Stimulated activated CD8-positive, alpha-beta memory T cell treated with anti-CD3 and anti-CD28 coated beads, Interleukin-15, amount 100 ng/mL, for 24 hours (primary cell): ENCODE data around the gene RGS11.
"Not testable (repeated sequence)": the region's sequence is repeated elsewhere in the genome, so short reads cannot be mapped to it uniquely, and the experiment has no call there.

Experiments used
- DNase-seq: peaks from one replicate; pipeline ENCODE4 v3.0.0-alpha.2; 2020; ENCODE audit warnings: low read depth

RGS11 gene

DNA sequence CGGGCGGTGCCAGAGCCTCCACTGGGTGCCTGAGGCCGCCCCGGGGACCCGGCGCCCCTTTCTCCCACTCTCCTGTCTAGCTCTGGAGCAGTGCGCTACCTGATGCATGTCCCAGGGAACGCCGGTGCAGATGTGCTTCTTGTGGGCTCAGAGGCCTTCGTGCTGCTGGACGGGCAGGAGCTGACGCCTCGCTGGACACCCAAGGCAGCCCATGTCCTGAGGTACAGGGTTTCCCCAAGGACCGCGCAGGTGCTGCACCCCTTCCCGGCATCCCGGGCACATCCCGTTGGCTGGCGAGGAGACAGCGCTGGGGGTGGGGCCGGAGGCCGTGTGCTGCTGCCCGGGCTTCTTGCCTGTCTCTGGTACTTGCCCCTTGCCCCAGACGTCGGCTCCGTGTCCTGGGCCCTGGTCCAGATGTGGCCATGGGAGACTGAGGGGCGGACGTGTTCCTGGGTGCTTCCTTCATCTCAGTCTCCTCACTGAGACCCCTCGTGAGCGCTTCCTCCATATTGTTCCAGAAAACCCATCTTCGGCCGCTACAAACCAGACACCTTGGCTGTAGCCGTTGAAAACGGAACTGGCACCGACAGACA, 12.5 kb downstream of the RGS11 start:
- DNase-seq = no peak

DNA sequence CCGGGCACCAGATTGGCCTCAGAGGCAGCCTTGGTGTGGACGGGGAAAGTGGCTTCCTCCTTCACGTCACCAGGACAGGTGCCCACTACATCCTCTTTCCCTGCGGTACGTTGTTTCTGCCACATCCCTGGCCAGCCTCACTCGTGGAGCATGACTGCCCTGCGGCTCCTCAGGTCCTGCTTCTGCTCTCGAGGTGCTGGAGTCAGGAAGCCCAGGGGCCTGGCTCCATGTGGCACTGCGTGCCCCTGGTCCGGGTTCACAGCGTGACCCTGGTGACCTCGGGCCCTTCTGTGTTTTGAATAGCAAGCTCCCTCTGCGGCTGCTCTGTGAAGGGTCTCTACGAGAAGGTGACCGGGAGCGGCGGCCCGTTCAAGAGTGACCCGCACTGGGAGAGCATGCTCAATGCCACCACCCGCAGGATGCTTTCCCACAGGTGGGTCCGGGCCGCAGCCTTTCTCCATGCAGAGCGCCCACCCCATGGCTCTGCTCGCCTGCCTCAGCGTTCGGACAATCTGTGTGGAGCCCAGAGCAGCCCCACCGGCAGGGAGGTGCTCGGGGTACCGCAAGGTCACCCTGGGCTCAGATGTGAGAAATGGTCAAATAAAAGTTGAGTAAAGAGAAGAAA, 13.5 kb downstream of the RGS11 start:
- DNase-seq = no peak

DNA sequence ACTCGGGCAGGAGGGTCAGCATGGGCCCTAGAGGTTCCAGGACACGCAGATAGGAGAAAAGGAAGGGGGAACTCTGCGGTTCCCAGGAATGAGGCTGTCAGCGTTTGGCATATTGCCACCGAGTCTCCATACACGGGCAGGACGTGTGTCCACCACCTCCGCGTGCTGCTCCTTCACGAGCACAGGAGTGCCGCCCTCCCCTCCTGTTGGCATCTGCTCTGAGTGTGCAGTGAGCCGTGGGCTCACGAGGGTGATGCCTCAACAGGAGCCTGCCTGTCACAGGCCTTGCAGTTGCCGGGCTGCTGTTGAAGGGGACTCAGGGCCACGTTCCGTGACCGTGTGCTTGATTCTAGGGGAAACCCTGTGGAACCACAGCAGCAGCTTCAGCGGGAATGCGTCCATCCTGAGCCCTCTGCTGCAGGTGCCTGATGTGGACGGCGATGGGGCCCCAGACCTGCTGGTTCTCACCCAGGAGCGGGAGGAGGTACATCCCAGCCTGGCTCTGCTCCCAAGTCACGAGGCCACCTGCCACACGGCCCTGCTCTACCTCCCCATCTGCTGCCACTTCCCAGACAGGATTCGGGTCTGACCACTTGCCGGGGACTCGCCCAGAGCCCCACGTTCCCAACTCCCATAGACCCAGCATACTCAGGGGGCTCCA, 14.6 kb downstream of the RGS11 start:
- DNase-seq = no peak

DNA sequence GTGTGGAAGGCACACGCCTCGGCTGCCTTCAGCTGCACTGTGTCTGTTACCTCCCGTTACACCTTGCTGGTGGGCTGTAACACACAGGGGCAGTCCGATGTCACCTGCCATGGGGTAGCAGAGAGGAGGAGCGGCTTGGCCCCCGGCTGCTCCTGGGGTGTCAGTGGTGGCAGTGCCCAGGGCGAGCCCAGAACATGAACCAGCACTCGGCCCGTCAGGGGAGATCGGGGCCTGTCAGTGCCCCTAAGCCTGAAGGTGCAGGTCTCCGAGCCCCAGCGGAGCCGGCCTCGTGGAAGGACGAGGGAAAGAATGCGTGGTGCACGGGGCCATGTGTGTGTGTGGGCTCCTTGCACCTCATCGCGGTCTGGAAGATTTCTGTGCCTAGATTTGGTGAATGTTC, 15.4 kb downstream of the RGS11 start:
- DNase-seq = no peak

DNA sequence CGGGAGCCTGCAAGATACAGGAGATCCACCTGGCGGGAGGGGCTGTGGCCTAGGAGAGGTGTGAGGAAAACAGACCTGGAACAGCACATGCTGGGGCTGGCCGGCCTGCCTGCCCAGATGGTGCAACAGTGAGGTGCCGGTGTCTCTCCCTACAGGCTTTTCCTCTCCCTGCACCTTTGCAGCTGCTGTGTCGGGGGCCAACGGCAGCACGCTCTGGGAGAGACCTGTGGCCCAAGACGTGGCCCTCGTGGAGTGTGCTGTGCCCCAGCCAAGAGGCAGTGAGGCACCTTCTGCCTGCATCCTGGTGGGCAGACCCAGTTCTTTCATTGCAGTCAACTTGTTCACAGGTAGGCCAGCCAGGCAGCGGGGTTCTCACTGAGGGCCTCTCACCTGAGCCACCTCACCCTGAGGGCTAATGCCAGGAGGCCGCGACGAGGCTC, 15.9 kb downstream of the RGS11 start:
- DNase-seq = no peak

DNA sequence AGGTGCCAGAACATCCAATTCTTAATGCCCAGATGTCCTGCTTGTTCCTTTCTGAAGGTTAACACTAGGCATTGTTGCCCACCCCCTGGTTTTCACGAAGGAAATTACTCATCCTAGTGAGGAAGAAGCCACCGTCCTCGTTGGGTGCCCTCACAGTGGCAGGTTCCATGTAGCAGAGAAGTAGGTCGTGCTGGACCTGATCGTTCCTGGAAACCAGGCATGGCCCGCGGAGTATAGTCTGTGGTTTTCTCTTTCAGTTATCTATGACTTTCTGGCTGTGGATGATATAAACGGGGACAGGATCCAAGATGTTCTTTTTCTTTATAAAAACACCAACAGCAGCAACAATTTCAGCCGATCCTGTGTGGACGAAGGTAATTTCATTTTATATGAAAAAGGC, 16.5 kb downstream of the RGS11 start:
- DNase-seq = no peak

DNA sequence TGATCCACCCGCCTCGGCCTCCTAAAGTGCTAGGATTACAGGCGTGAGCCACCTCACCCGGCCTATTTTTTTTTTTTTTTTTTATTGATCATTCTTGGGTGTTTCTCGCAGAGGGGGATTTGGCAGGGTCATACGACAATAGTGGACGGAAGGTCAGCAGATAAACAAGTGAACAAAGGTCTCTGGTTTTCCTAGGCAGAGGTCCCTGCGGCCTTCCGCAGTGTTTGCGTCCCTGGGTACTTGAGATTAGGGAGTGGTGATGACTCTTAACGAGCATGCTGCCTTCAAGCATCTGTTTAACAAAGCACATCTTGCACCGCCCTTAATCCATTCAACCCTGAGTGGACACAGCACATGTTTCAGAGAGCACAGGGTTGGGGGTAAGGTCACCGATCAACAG, 17.7 kb downstream of the RGS11 start:
- not testable (repeated sequence) for DNase-seq

DNA sequence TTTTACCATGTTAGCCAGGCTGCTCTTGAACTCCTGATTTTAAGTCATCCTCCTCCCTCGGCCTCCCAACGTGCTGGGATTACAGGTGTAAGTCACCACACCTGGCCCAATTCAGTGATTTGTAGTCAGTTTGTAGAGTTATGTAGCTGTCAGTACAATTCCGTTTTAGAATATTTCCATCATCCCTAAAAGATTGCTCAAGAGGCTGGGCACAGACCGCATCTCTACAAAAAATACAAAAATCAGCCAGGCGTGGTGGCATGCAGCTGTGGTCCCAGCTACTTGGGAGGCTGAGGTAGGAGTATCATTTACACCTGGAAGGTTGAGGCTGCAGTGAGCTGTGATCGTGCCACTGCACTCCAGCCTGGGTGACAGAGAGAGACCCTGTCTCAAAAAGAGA, 20.6 kb downstream of the RGS11 start:
- DNase-seq = no peak

DNA sequence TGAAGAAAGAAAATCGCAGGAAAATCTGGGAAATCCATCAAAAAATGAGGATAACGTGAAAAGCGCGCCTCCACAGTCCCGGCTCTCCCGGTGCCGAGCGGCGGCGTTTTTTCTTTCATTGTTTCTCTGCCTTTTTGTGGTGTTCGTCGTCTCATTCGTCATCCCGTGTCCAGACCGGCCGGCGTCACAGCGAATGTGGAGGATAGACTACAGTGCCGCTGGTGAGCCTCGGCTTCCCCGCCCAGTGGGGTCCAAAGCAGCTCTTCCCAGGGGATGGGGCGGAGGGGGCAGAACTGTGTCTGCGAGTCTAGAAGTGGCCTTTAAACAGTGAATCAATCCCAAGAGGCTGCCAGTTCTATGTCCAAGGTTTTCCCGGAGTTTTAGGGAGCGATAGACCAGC, 21.3 kb downstream of the RGS11 start:
- DNase-seq = no peak

DNA sequence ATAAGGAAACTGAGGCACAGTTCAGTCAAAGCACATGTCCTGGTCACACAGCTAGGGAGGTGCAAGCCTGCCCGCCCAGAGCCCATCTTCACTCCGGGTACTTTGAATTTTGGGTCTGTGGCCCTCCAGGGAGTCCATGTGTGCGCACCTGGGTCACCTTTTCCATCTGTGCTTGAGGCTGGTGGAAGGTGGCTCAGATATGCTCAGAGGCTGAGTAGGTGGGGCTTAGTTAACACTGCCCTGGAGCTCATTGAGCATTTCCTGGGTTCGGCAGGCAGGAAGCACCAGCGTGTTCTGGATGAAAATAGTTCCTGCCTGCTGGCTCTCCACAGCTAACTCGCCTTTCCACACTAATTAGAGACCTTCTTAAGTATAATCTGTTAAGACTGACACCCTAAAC, 21.9 kb downstream of the RGS11 start:
- DNase-seq = no peak

DNA sequence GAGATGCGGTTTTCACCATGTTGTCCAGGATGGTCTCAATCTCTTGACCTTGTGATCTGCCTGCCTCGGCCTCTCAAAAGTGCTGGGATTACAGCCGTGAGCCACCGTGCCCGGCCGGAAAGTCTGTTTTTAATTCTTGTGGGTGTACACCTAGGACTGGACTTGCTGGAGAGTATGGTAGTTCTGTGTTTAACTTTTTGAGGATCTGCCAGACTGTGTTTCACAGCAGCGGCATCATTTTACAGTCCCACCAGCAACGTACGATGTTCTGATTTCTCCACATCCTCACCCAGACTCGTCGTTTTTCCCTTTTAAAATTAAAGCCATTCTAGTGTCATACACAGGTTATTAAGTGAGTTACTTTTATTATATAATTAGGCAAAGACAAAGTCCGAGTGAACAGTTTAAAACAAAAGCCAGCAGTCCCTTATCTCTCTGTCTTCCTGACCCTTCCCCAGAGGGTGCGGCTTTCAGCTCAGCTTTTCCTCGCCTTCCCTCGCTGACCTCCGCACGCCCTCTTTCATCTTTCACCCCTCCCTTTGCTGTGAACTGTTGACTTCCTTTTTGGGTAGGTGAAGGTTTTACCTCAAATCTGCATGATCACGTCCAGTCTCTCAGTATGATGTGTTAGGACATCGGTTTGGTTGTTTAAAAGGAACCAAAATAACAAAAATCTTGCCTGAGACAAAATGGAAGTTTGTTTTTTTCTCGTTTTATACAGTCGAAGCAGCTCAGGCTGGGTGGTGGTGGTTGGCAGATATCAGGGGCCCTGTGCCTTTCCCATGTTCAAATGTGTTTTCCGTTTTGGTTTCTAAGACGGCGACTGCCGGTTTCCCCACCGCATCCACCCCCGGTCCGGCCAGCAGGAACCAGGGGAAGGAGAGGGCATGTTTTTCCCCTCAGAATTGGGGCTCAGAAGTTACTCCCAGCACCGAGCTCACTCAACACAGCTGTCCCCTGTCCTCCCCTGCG, 23.1 kb downstream of the RGS11 start:
- no peak for DNase-seq

DNA sequence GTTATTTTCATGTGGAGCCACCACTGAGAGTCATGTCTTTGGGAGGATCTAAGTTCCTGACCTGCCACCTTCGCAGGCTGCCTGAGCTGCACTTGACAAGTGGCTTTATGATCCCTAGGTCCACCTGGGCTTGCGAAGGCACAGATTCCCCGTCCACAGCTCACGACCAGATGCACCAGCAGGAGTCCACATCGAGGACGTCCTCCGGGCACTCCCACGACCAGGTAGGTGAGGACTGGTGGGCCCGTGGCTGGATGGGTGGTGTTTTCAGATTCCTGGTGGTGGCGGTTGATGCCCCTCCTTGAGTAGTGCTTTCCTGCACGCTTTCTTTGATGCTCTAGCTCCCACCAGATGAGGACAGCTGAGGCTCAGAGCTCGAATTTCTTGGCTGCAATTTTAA, 26.3 kb downstream of the RGS11 start:
- no peak for DNase-seq

DNA sequence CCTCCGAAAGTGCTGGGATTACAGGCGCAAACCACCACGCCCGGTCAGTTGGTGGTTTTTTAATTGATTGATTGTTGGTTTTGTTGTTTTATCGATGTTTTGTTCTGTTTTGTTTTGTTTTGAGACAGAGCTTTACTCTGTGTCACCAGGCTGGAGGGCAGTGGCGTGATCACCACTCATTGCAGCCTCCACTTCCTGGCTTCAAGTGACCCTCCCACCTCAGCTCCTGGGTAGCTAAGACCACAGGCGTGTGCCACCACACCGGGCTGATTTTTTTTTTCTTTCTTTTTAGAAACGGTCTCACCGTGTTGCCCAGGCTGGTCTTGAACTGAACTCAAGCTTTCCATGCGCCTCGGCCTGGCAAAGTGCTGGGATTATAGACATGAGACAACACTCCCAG, 28.7 kb downstream of the RGS11 start:
- no peak for DNase-seq

DNA sequence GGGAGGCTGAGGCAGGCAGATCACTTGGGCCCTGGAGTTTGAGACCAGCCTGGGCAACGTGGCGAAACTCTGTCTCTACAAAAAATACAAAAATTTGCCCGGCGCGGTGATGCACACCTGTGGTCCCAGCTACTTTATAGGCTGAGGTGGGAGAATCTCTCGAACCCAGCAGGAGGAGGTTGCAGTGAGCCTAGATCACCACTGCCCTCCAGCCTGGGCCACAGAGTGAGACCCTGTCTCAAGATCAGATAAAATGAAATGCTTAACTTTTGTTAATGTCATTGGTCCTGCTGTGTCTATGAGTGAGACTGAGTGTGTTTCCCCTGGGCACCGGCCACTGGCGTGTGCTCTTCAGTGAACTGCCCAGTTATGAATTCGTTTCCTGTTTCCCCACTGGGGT, 30.6 kb downstream of the RGS11 start:
- no peak for DNase-seq

DNA sequence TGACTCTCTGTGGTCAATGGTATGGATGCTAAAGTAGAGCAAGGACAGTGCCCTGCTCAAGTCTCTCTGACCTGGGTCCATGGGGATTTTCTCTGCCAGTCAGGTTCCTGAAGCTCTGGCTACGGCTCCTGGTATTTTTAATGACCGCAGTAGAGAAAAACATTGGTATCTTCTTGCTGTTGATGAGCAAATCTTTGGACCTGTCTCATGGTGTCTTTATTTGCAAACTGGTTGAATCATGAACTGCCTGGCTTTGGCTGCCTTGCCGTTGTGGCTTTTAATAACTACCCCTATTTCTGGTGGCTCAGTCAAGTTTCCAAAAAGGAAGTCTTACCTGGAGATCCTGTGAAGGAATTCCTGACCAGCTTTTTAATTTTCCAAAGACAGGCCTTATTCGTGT, 32.4 kb downstream of the RGS11 start:
- no peak for DNase-seq

DNA sequence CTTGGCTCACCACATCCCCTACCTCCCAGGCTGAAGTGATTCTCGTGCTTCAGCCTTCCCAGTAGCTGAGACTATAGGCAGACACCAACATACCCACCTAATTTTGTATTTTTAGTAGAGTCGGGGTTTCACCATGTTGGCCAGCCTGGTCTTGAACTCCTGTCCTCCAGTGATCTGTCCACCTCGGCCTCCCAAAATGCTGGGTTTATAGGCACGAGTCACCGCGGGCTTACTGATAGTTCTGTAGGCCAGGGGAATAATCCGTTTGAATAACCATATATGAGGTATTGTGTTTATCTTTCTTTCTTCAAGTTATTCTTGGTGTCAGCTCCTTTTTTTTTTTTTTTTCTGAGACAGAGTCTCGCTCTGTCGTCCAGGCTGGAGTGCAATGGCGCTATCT, 33.5 kb downstream of the RGS11 start:
- DNase-seq = no peak

DNA sequence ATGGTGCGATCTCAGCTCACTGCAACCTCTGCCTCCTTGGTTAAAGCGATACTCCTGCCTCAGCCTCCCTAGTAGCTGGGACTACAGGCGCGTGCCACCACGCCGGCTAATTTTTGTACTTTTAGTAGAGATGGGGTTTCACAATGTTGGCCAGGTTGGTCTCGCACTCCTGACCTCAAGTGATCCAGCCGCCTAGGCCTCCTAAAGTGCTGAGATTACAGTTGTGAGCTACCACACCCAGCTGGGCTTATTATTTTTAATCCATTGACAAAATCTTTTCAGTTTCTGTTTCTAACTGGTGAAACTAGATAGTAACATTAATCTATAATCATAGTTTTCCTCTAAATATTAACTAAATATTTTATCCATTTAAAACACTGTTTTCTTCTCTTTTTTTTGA, 35.2 kb downstream of the RGS11 start:
- no peak for DNase-seq

DNA sequence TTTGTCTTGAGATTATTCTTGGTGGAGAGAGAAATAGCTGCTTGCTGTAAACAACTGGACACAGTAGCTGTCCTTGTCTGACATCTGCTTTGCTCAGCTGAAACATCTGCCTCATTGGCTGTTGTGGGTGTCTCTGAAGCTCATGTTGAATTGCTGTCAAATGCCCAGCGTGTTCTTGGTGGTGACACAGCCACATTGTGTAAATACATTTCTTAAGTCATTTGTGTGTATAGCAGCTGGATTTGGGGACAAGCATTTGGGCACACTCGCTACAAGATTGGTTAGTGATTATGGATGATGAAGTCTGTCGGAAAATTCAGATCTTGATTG, 35.8 kb downstream of the RGS11 start:
- DNase-seq = no peak

DNA sequence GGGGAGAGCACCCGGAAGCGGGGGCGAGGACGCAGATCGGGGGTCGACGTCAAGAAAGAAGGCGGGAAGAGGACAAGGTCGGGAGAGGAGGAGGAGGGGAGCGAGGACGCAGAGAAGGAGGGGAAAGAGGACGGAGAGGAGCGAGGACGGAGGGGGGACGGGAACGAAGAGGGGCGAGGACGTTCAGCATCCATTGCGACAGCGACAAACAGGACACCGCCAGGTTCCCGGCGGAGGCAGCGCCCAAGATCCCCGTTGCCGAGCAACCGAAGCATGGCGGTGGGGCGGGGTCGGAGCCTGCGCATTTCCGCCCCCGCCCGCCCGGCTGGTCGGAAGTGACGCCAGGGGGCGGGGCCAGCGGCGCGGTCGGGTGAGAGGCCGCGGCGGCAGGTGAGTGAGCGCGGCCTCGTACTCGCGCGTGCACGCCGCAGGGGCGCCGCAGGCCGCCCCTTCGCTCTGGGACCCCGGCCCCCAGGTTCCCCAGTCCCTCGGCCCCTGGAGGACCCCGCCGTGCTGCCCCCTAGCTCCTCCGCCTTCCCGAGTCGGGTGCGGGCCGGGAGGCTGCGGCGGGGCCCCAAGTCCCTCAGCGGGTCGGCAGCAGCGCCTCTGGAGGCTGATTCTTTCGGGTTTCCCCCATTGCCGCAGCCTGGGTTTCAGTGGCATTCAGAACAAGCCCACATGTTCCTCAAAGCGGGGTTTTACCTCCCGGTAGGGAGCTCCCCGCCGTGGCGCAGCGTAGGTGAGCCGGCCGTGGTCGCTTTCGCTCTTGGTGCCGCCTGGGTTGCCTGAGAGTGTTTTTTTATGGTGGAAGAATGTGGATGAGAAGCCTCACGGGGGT, 41.1 kb downstream of the RGS11 start, which contains the start of gene FAM234A:
TSS of gene FAM234A (plus strand) at position 354 of the 838 bp plus-strand sequence. CDS start 19,593 bp downstream, outside the sequence.
- peak; percentile 92 for DNase-seq

DNA sequence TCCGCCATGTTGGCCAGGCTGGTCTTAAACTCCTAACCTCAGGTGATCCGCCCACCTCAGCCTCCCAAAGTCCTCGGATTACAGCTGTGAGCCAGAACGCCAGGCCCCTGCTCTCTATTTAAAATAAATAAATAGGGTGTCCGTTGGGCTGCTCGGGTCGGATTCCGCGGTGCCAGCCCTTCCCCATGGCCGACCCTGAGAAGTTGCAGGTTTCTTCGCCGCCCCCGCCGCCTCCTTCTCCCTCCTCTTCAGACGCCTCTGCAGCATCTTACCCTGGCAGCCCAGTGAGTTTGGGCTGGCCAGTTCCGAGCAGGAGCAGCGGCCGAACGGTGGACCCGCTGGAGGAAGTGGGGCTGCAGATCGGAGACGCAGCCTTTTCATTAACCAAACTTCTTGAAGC, 44.8 kb downstream of the RGS11 start:
- no peak for DNase-seq

DNA sequence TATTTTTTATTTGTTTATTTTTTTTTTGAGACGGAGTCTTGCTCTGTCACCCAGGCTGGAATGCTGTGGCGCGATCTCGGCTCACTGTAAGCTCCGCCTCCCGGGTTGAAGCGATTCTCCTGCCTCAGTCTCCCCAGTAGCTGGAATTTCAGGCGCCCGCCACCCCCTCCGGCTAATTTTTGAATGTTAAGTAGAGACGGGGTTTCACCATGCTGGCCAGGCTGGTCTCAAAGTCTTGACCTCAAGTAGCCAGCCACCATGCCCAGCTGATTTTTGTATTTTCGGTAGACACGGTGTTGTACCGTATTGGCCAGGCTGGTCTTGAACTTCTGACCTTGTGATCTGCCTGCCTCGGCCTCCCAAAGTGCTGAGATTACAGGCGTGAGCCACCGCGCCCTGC, 45.4 kb downstream of the RGS11 start:
- not testable (repeated sequence) for DNase-seq
